HG03064 (cell line): ENCODE results near the gene TM9SF4.

ENCODE experiments used
- ATAC-seq: cut with Tn5 transposase; IDR thresholded peaks from one replicate; pipeline ENCODE4 v1.9.1; 2021; ENCODE audit warnings: low read depth; ENCODE audit not compliant: unreplicated experiment

TM9SF4 gene

DNA sequence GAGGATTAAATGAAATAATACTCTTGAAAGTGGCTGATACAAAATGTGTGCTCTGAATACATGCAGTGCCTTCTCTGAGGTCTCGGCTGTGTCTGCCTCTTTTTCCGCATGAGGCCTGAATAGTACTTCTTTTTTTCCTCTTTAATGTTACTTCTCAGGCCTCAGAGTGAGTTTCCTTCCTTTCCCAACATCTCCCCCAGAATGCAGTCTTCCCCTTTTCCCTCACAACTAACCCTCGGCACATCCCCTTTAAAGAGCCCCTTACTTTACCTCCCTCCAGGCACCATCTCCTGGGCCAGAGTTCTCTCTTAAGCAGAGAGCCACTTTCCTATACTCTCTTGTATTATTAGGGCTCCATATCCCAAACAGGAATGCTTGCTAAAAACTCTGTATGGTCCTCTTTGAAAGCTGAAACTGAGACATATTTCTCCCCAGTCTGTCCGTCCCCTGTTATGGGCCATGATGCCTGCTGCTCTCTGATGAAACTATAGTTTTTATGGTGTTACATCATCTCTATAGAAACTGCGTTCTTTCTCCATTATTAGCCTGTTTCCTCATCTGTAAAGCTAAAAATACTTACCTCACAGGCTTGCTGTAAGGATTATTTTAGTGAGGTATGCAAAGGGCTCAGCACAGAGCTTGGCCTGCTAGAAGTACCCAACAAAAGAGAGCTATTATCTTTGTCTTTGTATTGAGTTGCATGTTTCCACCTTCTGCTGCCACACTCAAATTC, 95.8 kb downstream of the TM9SF4 start:
- no peak for ATAC-seq

DNA sequence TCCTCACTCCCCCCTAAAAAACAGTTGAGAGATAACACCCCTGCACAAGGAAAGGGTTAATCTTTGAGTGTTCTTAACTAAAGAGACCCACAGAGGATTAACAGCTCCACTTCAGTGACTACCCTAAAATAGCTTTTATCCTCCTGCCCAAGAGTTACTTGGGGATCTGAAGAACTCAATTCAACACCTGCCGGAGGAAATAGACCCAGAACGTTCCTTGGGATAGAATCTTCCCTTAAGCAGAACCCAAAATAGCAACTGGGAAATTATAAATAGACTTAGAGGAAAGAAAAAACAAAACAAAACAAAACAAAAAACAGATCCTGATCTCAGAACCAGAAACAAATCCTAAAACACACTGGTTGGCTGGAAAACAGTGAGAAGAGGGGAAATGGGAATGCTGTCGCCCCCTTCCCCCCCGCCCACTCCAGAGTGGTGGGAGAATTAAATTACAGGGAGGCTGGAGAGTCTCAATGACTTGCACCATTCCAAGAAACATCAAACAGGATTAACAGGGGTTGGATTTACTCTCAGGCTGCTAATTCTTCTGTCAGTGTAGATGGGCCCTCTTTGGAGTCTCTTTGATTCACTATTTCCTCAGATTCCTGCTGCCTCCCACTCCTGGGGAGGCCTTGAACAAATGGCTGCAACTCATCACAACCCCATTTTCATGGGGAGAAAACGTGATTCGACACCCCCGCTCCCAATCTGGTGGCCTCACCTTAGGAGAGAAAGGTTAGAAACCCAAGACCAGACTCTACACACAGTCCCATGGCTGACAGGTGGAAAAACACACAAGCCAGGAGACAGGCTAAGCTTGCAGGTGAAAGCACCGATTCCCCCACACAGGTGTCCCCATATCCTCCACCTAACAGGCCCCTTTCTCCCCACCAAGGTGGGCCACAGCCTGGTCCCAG, 96.6 kb downstream of the TM9SF4 start:
- no peak for ATAC-seq

DNA sequence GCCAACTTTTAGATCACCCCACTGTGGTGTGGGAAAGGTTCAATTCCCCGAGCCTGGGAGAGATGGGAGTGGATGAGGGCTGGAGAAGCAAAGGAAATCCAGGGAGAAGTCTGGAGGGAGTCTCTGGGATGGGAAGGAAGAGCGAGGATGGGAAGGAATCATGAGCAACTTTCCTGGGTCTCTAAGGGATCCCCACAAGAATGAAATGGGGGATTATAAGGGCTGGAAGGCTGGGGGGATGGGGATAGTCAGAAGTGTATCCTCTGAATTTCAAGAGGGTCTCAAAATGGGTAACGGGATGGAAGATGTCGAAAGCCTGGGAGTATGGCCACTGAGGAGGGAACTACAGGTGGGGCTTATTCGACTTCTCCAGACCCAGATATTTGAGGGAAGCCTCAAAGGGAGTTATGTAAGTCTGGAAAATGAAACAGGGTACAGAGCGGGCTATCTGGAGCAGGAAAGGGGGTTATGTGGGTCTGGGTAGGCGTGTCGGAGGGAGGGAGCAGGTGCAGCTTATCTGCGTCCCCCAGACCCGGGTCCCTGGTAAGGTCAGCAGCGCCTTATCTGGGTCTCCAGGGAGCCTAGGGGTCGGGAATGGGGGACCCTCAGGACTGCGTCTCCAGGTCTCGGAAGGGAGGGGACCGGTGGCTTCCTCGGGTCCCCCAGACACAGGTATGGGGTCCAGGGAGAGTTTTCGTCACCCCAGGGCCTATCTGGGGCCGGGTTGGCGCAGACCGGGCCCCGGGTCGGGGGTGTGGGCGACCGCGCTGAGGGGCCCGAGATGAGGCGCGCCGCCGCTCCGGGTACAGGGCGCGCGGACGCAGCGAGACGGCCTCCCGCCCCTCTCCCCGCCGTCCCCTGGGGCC, 97.5 kb downstream of the TM9SF4 start:
- ATAC-seq = peak; percentile 8

DNA sequence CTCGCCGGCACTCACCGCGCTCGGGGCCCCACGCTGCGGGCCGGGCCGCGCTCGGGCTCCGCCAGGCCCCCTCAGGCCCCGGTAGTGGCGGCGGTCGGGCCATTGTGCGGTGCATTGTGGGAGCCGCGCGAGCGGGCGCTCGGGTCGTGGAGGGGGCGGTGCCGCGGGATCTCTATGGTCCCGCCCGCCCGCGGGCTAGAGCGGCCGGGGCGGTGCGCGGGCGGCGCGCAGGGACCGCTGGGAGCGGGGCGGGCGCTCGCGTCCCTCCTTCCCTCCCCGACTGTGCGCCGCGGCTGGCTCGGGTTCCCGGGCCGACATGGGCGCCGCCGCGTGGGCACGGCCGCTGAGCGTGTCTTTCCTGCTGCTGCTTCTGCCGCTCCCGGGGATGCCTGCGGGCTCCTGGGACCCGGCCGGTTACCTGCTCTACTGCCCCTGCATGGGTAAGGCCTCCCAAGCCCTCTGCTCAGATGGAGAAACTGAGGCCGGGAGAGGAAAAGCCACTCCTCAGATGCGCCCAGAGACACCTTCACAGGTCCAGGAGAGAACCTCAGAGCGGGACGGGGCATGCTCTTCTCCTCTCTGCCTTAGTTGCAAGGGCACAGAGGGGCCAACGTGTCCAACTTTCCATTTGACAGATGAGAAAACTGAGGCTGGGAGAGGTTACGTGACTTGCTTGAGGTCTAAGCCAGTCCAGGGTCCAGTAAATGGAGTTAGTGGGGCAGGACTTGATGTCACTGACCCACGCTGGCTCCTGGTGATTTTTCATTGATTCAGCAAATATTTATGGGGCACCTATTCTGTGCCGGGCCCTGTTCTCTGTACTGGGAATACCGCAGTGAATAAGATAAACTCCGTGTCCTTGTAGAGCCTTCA, 98.3 kb downstream of the TM9SF4 start, which contains the start of the genes PLAGL2 and POFUT1:
TSS of gene PLAGL2 (minus strand) at position 118 of the 873 bp plus-strand sequence. CDS start 5,565 bp downstream, outside the sequence.
TSS of gene POFUT1 (plus strand) at position 255 of the 873 bp plus-strand sequence. CDS start at position 317, 62 bp downstream.
- peak; percentile 80 for ATAC-seq

DNA sequence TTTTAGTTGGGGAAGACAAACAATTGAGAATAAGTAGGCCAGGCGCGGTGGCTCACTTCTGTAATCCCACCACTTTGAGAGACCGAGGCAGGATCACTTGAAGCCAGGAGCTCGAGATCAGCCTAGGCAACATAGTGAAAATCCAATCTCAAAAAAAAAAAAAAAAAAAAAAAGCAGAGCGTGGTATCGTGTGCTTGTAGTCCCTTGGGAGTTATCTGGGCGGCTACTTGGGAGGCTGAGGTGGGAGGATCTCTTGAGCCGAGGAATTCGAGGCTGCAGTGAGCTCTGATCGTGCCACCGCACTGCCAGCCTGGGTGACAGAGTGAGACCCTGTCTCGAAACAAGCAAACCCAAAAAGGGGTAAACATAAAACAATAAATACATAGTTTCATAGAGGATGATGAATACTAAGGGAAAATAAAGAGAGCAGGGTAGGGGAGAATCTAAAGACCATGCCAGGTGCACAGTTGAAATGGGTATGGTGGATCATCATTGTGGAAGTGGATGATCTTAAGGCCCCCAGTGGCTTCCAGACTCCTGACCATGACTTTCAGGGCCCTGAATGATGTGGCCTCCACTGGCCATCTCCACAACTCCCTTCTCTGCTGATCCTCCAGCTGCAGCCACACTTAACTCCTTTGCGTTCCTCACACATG, 99.1 kb downstream of the TM9SF4 start:
- ATAC-seq = no peak

DNA sequence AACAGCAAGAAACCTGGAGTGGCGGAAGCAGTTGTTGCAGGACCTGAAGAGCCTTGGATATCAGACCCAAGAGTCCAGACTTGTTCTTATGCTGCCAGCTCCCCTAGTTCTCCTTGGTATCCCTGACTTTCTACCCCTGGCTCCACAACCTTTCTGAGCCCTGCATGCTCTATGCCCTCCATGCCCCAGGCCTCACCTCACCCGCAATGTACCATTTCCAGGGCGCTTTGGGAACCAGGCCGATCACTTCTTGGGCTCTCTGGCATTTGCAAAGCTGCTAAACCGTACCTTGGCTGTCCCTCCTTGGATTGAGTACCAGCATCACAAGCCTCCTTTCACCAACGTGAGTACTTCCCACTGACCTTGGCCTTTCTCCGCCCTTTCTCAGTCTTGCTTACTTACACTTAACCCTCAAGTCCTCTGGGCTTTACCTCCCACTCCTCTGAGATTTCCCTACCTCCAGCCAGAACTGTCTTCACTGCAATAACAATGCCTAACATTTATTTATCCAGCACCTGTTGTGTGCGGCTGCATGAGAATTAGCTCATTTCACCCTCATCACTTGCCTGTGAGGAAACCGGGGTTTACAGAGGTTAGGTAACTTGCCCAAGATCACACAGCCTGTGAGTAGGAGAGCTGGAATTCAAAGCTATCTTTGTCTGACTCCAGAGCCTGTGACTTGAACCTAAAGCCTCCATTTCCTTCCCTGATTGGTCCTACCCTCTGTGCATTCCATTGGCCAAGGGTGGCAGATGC, 100.5 kb downstream of the TM9SF4 start:
- no peak for ATAC-seq

DNA sequence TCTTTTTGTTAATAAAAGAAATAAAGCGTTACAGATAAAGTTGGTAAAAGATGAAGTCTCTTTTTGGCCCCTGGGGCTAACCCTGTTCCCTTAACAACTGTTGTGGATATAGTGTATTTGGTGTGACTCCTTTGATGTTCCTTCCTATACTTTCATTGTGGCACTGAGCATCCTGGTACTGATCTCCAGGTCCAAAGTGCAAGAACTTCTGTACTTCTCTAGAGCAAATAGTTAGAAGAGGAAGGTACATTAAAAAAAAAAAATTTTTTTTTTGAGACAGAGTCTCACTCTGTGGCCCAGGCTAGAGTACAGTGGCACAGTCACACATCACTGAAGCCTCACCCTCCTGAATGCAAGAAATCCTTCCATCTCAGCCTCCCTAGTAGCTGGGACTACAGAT, 104.4 kb downstream of the TM9SF4 start:
- ATAC-seq = no peak

DNA sequence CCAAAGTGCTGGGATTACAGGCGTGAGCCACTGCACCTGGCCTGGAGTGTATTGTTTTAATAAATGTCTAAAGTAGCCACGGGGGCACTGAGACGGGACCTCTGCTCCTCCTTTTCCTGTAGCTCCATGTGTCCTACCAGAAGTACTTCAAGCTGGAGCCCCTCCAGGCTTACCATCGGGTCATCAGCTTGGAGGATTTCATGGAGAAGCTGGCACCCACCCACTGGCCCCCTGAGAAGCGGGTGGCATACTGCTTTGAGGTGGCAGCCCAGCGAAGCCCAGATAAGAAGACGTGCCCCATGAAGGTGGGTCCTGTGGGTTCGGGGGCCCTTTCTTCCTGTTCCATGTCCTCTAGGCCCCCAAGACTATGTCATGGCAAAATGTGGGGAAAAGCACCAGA, 105.6 kb downstream of the TM9SF4 start:
- no peak for ATAC-seq

DNA sequence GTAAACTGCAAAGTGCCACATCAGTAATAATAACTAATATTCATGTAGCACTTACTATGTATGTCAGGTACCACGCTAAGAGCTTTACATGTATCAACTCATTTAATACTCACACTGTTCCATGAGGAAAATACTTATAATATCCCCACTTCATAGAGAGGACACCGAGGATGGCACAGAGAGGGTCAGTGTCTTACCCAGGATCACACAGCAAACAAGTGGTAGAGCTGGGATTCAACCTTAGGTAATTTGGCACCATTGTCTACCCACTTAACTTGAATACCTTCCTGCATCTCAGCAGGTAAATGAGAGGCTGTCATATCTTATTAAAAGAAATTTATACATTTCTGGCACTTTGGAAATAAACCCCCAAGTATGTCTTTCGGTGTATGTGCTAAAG, 106.2 kb downstream of the TM9SF4 start:
- no peak for ATAC-seq

DNA sequence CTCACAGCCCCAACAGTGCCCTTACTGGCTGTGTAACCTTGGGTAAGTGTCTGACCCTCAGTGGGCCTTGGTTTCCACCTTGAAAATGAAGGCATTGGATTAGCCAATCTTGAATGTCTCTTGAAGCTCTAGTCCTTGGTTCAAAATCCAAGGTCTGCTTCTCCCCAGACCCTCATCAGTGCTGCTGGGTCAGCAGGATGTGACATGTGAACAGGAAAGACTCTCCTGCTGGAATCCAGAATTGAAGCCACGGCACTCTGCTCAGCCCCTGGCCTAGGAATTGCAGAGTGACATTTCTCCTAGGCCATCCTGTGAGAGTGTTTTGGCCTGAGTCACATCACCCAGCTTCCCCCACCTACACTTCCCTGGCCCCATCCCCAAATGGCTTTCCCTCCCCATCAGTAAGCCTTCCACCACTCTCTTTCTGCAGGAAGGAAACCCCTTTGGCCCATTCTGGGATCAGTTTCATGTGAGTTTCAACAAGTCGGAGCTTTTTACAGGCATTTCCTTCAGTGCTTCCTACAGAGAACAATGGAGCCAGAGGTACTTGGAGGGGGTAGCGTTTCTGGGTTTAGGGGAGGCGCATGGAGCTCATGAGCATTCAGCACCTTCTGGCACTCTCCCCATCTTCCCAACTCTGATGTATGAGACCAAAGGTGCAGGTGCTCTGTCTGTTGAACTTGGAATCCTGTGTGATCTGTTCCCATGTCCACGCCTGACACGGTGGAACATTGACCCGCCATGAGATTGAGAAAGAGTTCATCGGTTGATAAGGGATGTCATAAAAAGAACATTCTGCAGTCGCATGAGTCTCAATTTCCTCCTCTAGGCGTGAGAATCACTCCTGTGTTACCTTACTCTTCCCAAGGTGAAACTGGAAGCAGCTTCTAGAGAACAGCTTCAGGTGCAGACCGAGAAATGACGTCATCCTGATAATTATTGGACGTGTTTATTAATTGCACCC, 106.9 kb downstream of the TM9SF4 start:
- no peak for ATAC-seq
